PC-3 (cell line): ENCODE results near the gene CDS1. TPM values are rescaled to one million over a fixed set of nuclear protein-coding genes. Genes with fewer than 3 reads are reported as not detected.

Experiments used
- ATAC-seq: fragments of 200-7000 bp; cut with Tn5 transposase; 2 replicates; pipeline ENCODE4 v1.9.1; 2020; ENCODE audit warnings: mild to moderate bottlenecking, moderate library complexity
- BruUV-seq: library from RNA; stranded (reverse); fragments of 400-500 nt; replicated peaks from 2 replicates; lab custom pipeline; 2021; lab: Mats Ljungman, UMichigan
- CTCF ChIA-PET: fragments of 300-600 bp; sonication (Branson Sonifier 250); formaldehyde crosslinking; loops from one replicate; lab custom pipeline; 2022; ENCODE audit warnings: antibody characterized with exemption; lab: Charles Lee
- POLR2A ChIA-PET: fragments of 300-600 bp; sonication (Branson Sonifier 250); formaldehyde crosslinking; loops from one replicate; lab custom pipeline; 2022; ENCODE audit warnings: antibody characterized with exemption; ENCODE audit not compliant: unreplicated experiment; lab: Charles Lee
- DNase-seq: peaks from one replicate; pipeline ENCODE4 v3.0.0-alpha.2; 2015
- H2AFZ ChIP-seq: fragments of 300-600 bp; sonication (generic); 2 replicates; pipeline ENCODE4 v1.6.0; 2016; ENCODE audit warnings: antibody characterized with exemption, low read length
- H3F3A ChIP-seq: fragments of 300-600 bp; sonication (generic); one replicate; pipeline ENCODE4 v1.6.0; 2017; ENCODE audit warnings: antibody characterized with exemption, low read length, control low read depth, mild to moderate bottlenecking; ENCODE audit not compliant: unreplicated experiment
- H3K27ac ChIP-seq: fragments of 300-600 bp; sonication (generic); 2 replicates; pipeline ENCODE4 v1.5.1; 2016; ENCODE audit warnings: mild to moderate bottlenecking, low read length
- H3K27me3 ChIP-seq: fragments of 300-600 bp; sonication (generic); 2 replicates; pipeline ENCODE4 v1.6.1; 2016; ENCODE audit warnings: low read length, mixed read lengths
- H3K36me3 ChIP-seq: fragments of 300-600 bp; sonication (generic); 2 replicates; pipeline ENCODE4 v1.6.1; 2016; ENCODE audit warnings: low read depth, mixed run types, low read length, mixed read lengths
- H3K4me1 ChIP-seq: fragments of 300-600 bp; sonication (generic); 2 replicates; pipeline ENCODE4 v1.5.1; 2016; ENCODE audit warnings: low read length; ENCODE audit not compliant: insufficient read depth
- H3K4me2 ChIP-seq: fragments of 300-600 bp; sonication (generic); 2 replicates; pipeline ENCODE4 v1.6.0; 2016; ENCODE audit warnings: low read length
- H3K4me3 ChIP-seq: fragments of 300-600 bp; sonication (generic); 2 replicates; pipeline ENCODE4 v1.5.1; 2016; ENCODE audit warnings: mild to moderate bottlenecking, low read length, mixed read lengths
- H3K79me2 ChIP-seq: fragments of 300-600 bp; sonication (generic); 2 replicates; pipeline ENCODE4 v1.6.1; 2017; ENCODE audit warnings: low read length, mixed read lengths
- H3K9ac ChIP-seq: fragments of 300-600 bp; sonication (generic); 2 replicates; pipeline ENCODE4 v1.6.0; 2016; ENCODE audit warnings: mild to moderate bottlenecking, low read length
- H3K9me2 ChIP-seq: fragments of 300-600 bp; sonication (generic); replicated peaks from 2 replicates; pipeline ENCODE4 v1.6.1; 2016; ENCODE audit warnings: mixed run types, low read length, mixed read lengths
- H3K9me3 ChIP-seq: fragments of 300-600 bp; sonication (generic); 2 replicates; pipeline ENCODE4 v1.6.1; 2016; ENCODE audit warnings: low read length, mixed read lengths
- H4K20me1 ChIP-seq: fragments of 300-600 bp; sonication (generic); 2 replicates; pipeline ENCODE4 v1.6.1; 2016; ENCODE audit warnings: low read length, mixed read lengths
- EZH2 ChIP-seq: fragments of 300-600 bp; sonication (generic); IDR thresholded peaks from one replicate; pipeline ENCODE4 v1.6.1; 2017; ENCODE audit warnings: antibody characterized with exemption, mild to moderate bottlenecking, low read length; ENCODE audit not compliant: unreplicated experiment
- EZH2phosphoT487 ChIP-seq: fragments of 300-600 bp; sonication (generic); IDR thresholded peaks from 2 replicates; pipeline ENCODE4 v1.6.1; 2018; ENCODE audit warnings: mild to moderate bottlenecking, antibody characterized with exemption, low read length, borderline replicate concordance
- intact Hi-C: fragments of 100-400 bp; cut with micrococcal nuclease; formaldehyde crosslinking; loops from 2 replicates; pipeline ENCODE4 v1.9.0; 2023
- total RNA-seq: library from RNA; depleted of rRNA; stranded (reverse); fragments of >200 nt; gene quantifications from 2 replicates; pipeline ENCODE4 v1.2.3, GENCODE V29; 2014
- TF ChIP-seq, protein P1 (sequence below): fragments of 300-600 bp; sonication (generic); conservative IDR thresholded peaks from 2 replicates; pipeline ENCODE4 v1.5.1; 2017; ENCODE audit warnings: antibody characterized with exemption, low read depth, mild to moderate bottlenecking, low read length

The CDS1 gene
- total RNA-seq, 1 experiment from 2014 or later = 10.4 TPM

DNA sequence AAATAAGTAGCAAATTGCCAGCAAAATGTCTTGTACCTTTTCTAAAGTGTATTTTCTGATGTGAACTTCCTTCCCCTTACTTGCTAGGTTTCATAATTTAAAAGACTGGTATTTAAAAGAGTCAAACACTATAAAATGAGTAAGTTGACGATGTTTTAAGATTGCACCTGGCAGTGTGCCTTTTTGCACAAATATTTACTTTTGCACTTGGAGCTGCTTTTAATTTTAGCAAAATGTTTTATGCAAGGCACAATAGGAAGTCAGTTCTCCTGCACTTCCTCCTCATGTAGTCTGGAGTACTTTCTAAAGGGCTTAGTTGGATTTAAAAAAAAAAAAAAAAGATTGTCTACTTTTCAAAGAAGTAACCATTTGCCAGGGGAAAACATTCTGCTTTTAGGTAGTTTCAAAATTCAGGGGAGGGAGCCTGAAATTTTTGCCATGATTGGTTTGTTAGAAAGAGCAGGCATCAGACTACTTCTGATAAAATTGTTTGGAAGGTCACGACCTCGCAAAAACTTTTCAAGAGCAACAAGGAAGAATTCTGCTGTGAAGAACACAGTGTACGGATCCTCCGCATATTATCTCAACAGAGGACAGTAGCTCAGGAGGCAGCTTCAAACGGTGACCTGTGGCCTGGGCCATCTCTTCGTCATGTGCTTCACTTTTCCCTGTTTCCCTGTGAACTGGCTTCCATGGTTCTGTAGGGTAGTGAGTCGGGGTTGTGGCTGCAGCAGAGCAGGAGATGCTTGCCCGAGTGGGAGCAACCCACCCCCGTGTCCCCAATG is 66.1 kb downstream of the CDS1 start:
- TF ChIP-seq, protein P1, sequence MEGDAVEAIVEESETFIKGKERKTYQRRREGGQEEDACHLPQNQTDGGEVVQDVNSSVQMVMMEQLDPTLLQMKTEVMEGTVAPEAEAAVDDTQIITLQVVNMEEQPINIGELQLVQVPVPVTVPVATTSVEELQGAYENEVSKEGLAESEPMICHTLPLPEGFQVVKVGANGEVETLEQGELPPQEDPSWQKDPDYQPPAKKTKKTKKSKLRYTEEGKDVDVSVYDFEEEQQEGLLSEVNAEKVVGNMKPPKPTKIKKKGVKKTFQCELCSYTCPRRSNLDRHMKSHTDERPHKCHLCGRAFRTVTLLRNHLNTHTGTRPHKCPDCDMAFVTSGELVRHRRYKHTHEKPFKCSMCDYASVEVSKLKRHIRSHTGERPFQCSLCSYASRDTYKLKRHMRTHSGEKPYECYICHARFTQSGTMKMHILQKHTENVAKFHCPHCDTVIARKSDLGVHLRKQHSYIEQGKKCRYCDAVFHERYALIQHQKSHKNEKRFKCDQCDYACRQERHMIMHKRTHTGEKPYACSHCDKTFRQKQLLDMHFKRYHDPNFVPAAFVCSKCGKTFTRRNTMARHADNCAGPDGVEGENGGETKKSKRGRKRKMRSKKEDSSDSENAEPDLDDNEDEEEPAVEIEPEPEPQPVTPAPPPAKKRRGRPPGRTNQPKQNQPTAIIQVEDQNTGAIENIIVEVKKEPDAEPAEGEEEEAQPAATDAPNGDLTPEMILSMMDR = no peak
- TF ChIP-seq EZH2 (no peak), EZH2phosphoT487 (no peak)
- no peaks in the 10 kb centered on the region for H3K27me3 ChIP-seq
- intact Hi-C loops = no loop called here
- H3K4me1 ChIP-seq = peaks cover 10% of the 10 kb centered on the region
- ATAC-seq (peak; percentile 67), DNase-seq (peak; percentile 46)
- H4K20me1 ChIP-seq = no peaks in the 10 kb centered on the region
- no TSS peak for BruUV-seq
- ChIA-PET CTCF (no interaction called here), POLR2A (no interaction called here)
- H3K9me2 ChIP-seq = no peaks in the 10 kb centered on the region
- H3F3A ChIP-seq = no peaks in the 10 kb centered on the region
- no peaks in the 10 kb centered on the region for H3K9me3 ChIP-seq
- H3K27ac ChIP-seq = no peak overlapping the region
- no peaks in the 10 kb centered on the region for H3K79me2 ChIP-seq
- H3K4me3 ChIP-seq = no peak overlapping the region
- 0 out of 2 replicates have a peak overlapping the region, but pooled peaks have one; percentile 8 for H3K4me2 ChIP-seq
- H2AFZ ChIP-seq = no peak overlapping the region
- H3K9ac ChIP-seq = no peak overlapping the region
- no peaks in the 10 kb centered on the region for H3K36me3 ChIP-seq

DNA sequence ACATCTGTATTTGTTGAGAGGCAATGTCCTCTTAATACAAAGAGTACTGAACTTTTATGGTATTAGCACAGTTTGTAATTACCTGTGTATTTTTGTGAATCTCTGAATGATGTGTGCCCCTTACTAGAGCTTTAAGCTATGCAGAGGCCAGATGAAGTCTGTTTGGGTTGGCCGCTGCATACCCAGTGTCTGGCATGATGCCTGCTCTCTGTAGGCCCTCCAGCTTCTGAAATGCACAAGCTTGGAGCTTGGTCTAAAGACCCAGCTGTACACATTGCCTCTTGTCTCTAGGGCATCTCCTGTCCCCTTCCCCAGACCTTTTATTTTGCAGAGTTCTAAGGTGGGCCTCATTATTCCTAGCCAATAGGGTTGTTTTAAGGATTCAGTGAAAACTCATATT is 68.6 kb downstream of the CDS1 start:
- Histone ChIP-seq H3K9me3 (no peaks in the 10 kb centered on the region), H3K9me2 (no peaks in the 10 kb centered on the region), H3K79me2 (no peaks in the 10 kb centered on the region), H3K27ac (no peak overlapping the region), H3K4me2 (no peak overlapping the region), H3F3A (no peaks in the 10 kb centered on the region), H2AFZ (no peak overlapping the region), H3K9ac (no peak overlapping the region), H3K4me1 (peaks cover 10% of the 10 kb centered on the region), H3K27me3 (no peaks in the 10 kb centered on the region), H3K4me3 (no peak overlapping the region), H4K20me1 (no peaks in the 10 kb centered on the region), H3K36me3 (no peaks in the 10 kb centered on the region)
- POLR2A ChIA-PET = no interaction called here
- intact Hi-C loops = no loop called here
- no TSS peak for BruUV-seq
- TF ChIP-seq EZH2 = no peak
- TF ChIP-seq EZH2phosphoT487 = no peak
- TF ChIP-seq, protein P1 = no peak
- ATAC-seq (no peak), DNase-seq (no peak)
- CTCF ChIA-PET = no interaction called here

DNA sequence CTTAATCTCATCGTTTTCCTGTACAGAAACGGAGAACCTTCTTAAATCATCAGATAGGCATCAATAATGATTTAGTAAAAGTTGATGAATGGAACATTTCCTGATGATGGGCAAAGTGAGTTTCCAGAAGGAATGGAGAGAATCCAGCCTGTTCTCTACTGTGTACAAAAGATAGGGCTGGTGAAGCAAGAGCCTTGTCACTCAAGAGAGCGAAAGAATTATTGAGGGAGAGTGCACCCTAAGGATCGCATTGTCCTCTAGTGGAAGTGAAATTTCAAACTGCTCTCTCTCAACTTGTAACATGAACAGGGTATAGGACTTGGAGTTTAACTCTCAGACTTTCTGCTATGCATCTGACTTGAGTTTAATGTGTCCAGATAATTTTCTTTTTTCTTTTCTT is 69.6 kb downstream of the CDS1 start:
- Histone ChIP-seq H3K9me2 (no peaks in the 10 kb centered on the region), H3K27ac (no peak overlapping the region), H3F3A (no peaks in the 10 kb centered on the region), H3K9me3 (no peaks in the 10 kb centered on the region), H3K36me3 (no peaks in the 10 kb centered on the region), H3K4me1 (peaks cover 10% of the 10 kb centered on the region), H3K9ac (no peak overlapping the region), H2AFZ (no peak overlapping the region), H3K4me2 (no peak overlapping the region), H3K27me3 (no peaks in the 10 kb centered on the region), H3K4me3 (no peak overlapping the region), H4K20me1 (no peaks in the 10 kb centered on the region), H3K79me2 (no peaks in the 10 kb centered on the region)
- intact Hi-C loops = no loop called here
- ATAC-seq (no peak), DNase-seq (no peak)
- CTCF ChIA-PET = no interaction called here
- no peak for TF ChIP-seq EZH2
- no peak for TF ChIP-seq EZH2phosphoT487
- TF ChIP-seq, protein P1 = no peak
- no TSS peak for BruUV-seq
- POLR2A ChIA-PET = no interaction called here
